Heart right ventricle (tissue), 16 donors: ENCODE measurements around the gene UAP1. TPM values are rescaled to one million over a fixed set of nuclear protein-coding genes. Genes with fewer than 3 reads are reported as not detected.

ENCODE experiments used
- ATAC-seq, 8 donors: fragments of 200-7000 bp; cut with Tn5 transposase; one replicate each; pipeline ENCODE4 v1.9.1; 2020; ENCODE audit warnings: mild to moderate bottlenecking in 8 of 8, moderate library complexity in 8 of 8, moderate number of reproducible peaks in 1 of 8
- DNase-seq, 2 donors: peaks; one replicate each; pipeline ENCODE4 v3.0.0-alpha.2; 2020
- H3K27ac ChIP-seq, 10 donors: fragments of 200-600 bp; sonication (generic) in 2 of 10; one replicate each; pipeline versions ENCODE4 v1.5.0 to v1.8.0; 2020 to 2022; ENCODE audit warnings: mild to moderate bottlenecking in 3 of 10
- H3K27me3 ChIP-seq, 7 donors: fragments of 200-600 bp; one replicate each; pipeline ENCODE4 v1.8.0; 2021 to 2022; ENCODE audit warnings: mild to moderate bottlenecking in 2 of 7
- H3K36me3 ChIP-seq, 9 donors: fragments of 200-600 bp; sonication (generic) in 1 of 9; one replicate each; pipeline versions ENCODE4 v1.5.0 to v1.8.0; 2020 to 2022; ENCODE audit warnings: mild to moderate bottlenecking in 2 of 9
- H3K4me1 ChIP-seq, 9 donors: fragments of 200-600 bp; sonication (generic) in 1 of 9; one replicate each; pipeline versions ENCODE4 v1.5.0 to v1.8.0; 2020 to 2022; ENCODE audit warnings: mild to moderate bottlenecking in 4 of 9
- H3K4me3 ChIP-seq, 10 donors: fragments of 200-600 bp; sonication (generic) in 2 of 10; one replicate each; pipeline versions ENCODE4 v1.5.0 to v1.8.0; 2020 to 2022; ENCODE audit warnings: mild to moderate bottlenecking in 7 of 10, moderate library complexity in 2 of 10
- H3K9me3 ChIP-seq, 11 donors: fragments of 200-600 bp in 10 of 11; sonication (generic) in 2 of 11; one replicate each; pipeline versions ENCODE4 v1.5.0 to v1.8.0; 2013 to 2022; ENCODE audit warnings: mild to moderate bottlenecking in 2 of 11, control low read depth in 1 of 11, moderate library complexity in 1 of 11
- WGBS, 2 donors: extraction: QIAGEN DNeasy Blood & Tissue Kit; methylation state at CpG; one replicate each; pipeline ENCODE4 v1.1.7; 2013; ENCODE audit warnings: inconsistent platforms in 1 of 2; 5-methylcytosine and 5-hydroxymethylcytosine counted together
- intact Hi-C, 10 donors: fragments of 100-400 bp; cut with DNase I; formaldehyde crosslinking; loops; one replicate each; pipeline versions ENCODE4 v1.11.1 to v1.14.2; 2022
- polyA plus RNA-seq, 2 donors: library from polyadenylated mRNA; stranded (reverse); fragments of 200-250 nt; gene quantifications; one replicate each; pipeline ENCODE4 v1.2.3, GENCODE V29; 2013
- total RNA-seq, 10 donors: library from RNA; stranded (reverse); fragmentation: NEBNext Ultra II Directional in 3 of 10; extraction: Animal tissue kit (Norgen Biotek cat#: 25700) in 3 of 10; gene quantifications; one replicate each; pipeline versions ENCODE4 v1.2.1 to v1.2.4, GENCODE V29; 2021 to 2023
- TF ChIP-seq, protein P1 (sequence below), 9 donors: fragments of 200-600 bp; sonication (generic) in 2 of 9; IDR thresholded peaks; one replicate each; pipeline versions ENCODE4 v1.5.0 to v1.8.0; 2021 to 2022; ENCODE audit warnings: antibody characterized with exemption in 9 of 9, mild to moderate bottlenecking in 5 of 9, moderate library complexity in 1 of 9
- donor health status: Arrhythmogenic right ventricular cardiomyopathy.
- donor health status: ischemic (EF 13 %, LVEDD 7.1; RV severe dilation, severe dysfunction).
- donor health status: healthy with polysubstance abuse.
- donor health status: DM: no; HTN: yes; CAD: no.
- donor health status: DM: no; HTN: no; CAD: no.
- donor health status: ischemic (EF 25% LVEDD 6.9; RV normal size, moderate dysfunction).
- donor health status: ischemic (EF 25% LVEDD 5.7; RV mildly dilated, moderate dysfunction).
- donor health status: healthy.
- donor health status: DM: yes; HTN: yes; CAD: no.
- donor health status: Ischemic cardiomyopathy.
- donor health status: ischemic (EF 35%, LVEDD 5.7; RV mildly dilated, moderate dysfunction).
- donor health status: nonischemic (EF 11% LVEDD 7.7; RV severe dilation, severe dysfunction).
- donor health status: DM: yes; HTN: yes; CAD: no.
- donor health status: PGD.
- donor health status: ischemic (EF 29% LVEDD 5.4; RV normal size, mild dysfunction).
- donor health status: nonischemic (EF 23%, LVEDD 6.1; RV moderate dilation, normal function).

The UAP1 gene
- total and polyA plus RNA-seq, 12 donors = 14.6 to 48.6 (median 20.7) TPM

DNA sequence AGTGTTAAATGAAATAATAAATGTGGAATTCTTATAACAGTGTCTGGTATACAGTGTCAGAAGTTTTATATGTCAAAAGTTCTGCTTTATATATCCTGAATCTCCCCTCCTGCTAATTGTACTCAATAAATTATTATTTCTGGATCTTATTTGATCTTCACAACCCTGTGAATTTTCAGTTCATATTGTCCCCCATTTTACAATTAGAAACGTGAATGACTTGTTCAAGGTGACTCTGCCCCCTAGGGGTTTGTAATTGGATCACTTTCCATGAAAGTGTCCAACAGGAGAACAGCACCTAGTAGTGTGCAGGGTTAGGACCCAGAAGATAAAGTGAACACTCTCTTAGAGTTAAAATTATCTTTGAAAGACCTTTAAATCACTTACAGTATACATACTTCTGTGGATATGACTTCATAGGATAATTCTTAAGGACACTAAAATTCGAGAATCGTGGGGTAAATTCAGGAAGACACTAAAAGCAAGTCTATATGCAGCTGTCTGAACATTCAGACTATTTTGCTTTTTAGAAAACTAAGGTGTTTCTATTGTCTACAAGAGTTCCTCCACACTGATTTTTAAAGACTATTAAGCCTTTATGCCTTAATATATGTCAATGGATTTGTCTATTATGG, 66.3 kb downstream of the UAP1 start:
- Histone ChIP-seq H3K4me1 (peaks cover 4 to 36% (median 19%) of the 10 kb centered on the region in 9 donors), H3K36me3 (no peaks in the 10 kb centered on the region), H3K27me3 (no peaks in the 10 kb centered on the region), H3K4me3 (no peak overlapping the region), H3K27ac (peak overlapping the region in 1 of 10 donors; percentile 62), H3K9me3 (no peaks in the 10 kb centered on the region)
- DNase-seq (no peak), ATAC-seq (no peak)
- WGBS, 2 donors = 61 to 63% methylated on average over 3 of the region's 3 CpGs
- TF ChIP-seq, protein P1, sequence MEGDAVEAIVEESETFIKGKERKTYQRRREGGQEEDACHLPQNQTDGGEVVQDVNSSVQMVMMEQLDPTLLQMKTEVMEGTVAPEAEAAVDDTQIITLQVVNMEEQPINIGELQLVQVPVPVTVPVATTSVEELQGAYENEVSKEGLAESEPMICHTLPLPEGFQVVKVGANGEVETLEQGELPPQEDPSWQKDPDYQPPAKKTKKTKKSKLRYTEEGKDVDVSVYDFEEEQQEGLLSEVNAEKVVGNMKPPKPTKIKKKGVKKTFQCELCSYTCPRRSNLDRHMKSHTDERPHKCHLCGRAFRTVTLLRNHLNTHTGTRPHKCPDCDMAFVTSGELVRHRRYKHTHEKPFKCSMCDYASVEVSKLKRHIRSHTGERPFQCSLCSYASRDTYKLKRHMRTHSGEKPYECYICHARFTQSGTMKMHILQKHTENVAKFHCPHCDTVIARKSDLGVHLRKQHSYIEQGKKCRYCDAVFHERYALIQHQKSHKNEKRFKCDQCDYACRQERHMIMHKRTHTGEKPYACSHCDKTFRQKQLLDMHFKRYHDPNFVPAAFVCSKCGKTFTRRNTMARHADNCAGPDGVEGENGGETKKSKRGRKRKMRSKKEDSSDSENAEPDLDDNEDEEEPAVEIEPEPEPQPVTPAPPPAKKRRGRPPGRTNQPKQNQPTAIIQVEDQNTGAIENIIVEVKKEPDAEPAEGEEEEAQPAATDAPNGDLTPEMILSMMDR (IDR thresholded peaks at IDR 0.05) = peak in 7 of 9 donors; percentile 16 to 55 (median 39)
- intact Hi-C loops = loop anchor here in 1 of 10 donors (10.0 kb wide), 1 partner anchor 147 kb away; no protein-coding TSS in a partner anchor

DNA sequence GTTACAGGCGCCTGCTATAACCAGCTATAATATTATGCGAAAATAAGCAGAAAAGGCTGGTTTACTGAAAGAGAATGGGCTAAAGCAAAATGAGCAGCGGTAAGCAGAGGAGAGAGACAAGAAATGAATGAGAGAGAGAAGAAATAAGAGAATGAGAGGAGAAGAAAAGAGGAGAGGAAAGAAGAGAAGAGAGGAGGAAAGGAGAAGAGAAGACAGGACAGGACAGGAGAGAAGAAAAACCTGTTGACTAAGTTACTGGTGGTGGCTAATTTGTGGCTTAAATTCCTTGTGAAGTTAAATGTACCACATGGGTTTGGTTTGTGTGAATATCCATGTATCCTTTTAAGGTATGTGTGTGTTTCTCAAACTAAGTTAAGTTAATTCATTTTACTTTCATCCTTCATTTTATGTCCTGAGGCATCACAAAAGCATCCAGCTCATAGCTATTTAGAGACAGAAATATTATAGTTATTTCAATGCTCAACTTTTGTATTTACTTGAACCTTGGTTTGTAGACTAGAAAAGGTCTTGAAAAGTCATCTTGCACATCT, 67.6 kb downstream of the UAP1 start:
- DNase-seq = no peak
- Histone ChIP-seq H3K4me1 (peaks cover 4 to 41% (median 19%) of the 10 kb centered on the region in 9 donors), H3K9me3 (no peaks in the 10 kb centered on the region), H3K36me3 (no peaks in the 10 kb centered on the region), H3K27ac (peak overlapping the region in 1 of 10 donors; percentile 88), H3K4me3 (no peak overlapping the region), H3K27me3 (no peaks in the 10 kb centered on the region)
- TF ChIP-seq, protein P1 (IDR thresholded peaks at IDR 0.05) = no peak
- 90 to 94% methylated on average over 3 of the region's 3 CpGs for WGBS, 2 donors
- ATAC-seq = no peak
- intact Hi-C loops = loop anchor here in 1 of 10 donors (10.0 kb wide), 1 partner anchor 146 kb away; no protein-coding TSS in a partner anchor

DNA sequence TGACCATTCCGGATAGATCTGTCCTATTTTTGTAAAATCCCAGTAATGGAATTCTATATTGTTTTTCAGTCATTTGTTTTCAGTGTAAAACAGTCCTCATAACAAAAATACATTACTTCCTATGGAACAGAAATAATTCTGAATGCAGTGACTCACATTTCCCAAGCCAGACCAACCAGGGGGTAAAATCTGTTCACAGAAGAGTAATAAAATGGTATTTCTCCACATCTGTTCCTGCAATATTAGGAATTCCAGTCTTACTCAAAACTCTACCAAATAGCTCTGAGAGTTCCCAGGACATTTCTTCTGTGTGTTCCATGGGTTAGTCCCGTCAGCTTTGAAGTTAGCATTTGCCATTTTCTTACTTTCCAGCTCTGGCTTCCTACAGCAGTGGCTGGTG, 68.1 kb downstream of the UAP1 start:
- Histone ChIP-seq H3K36me3 (no peaks in the 10 kb centered on the region), H3K27ac (peak overlapping the region in 7 of 10 donors; percentile 28 to 88 (median 78)), H3K4me1 (peaks cover 4 to 45% (median 19%) of the 10 kb centered on the region in 9 donors), H3K27me3 (no peaks in the 10 kb centered on the region), H3K9me3 (no peaks in the 10 kb centered on the region), H3K4me3 (no peak overlapping the region)
- DNase-seq = no peak
- WGBS, 2 donors = 76 to 82% methylated on average over 2 of the region's 2 CpGs
- TF ChIP-seq, protein P1 (IDR thresholded peaks at IDR 0.05) = no peak
- intact Hi-C loops = loop anchor here in 5 of 10 donors (5.0 to 10.0 kb wide), 8 partner anchors 48 to 145 kb away; no protein-coding TSS in a partner anchor
- ATAC-seq = no peak

DNA sequence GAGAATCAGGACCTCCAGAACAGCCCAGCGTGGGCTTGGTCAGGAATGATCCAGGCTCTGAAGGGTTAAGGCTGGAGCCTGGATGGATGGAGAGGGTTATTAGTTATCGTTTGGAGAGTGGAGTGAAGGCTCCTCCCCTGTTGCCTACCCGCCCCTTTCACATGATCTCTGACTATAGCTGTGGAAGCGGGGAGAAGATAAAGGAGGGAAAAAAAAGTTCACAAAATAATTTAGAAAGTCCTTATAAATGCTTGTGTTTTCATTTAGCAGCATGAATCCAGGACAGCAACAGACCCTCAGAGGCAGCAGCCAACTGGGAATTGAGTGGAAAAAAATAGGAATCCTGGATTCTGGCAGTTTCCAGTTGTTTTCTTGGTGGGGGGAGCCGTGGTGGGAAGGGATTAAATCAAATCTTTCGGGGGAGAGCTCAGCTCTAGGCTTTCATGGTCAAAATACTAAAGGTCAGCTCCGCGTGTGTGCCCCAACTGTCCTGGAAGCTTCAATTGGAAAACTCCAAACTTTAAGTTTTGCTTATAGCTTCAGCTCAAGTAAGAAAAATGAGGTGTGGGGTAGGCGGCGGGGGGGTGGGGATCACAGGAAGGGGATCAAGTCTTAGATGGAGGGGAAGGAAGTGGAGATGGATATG, 70.1 kb downstream of the UAP1 start:
- DNase-seq (peak; percentile 19 to 54), ATAC-seq (peak; percentile 70 to 90 (median 85))
- Histone ChIP-seq H3K36me3 (no peaks in the 10 kb centered on the region), H3K27me3 (no peaks in the 10 kb centered on the region), H3K4me3 (peak overlapping the region; percentile 29 to 63 (median 48)), H3K9me3 (no peaks in the 10 kb centered on the region), H3K27ac (peak overlapping the region; percentile 63 to 88 (median 78)), H3K4me1 (peaks cover 3 to 43% (median 18%) of the 10 kb centered on the region in 9 donors)
- TF ChIP-seq, protein P1 (IDR thresholded peaks at IDR 0.05) = no peak
- 11 to 26% methylated on average over 10 of the region's 10 CpGs for whole genome bisulfite sequencing, 2 donors
- intact Hi-C loops = loop anchor here in 5 of 10 donors (5.0 to 10.0 kb wide), 7 partner anchors 46 to 123 kb away; no protein-coding TSS in a partner anchor
